HG02884 (cell line): ENCODE measurements around the gene PKP4.

ENCODE experiments used
- ATAC-seq: cut with Tn5 transposase; IDR thresholded peaks from one replicate; pipeline ENCODE4 v1.9.1; 2021; ENCODE audit warnings: mild to moderate bottlenecking, moderate library complexity; ENCODE audit not compliant: unreplicated experiment

PKP4 gene

GRCh38 chr2:158730621-158731140 is 273.9 kb downstream of the PKP4 start:
- no peak for ATAC-seq

GRCh38 chr2:158731386-158731785 is 274.6 kb downstream of the PKP4 start:
- ATAC-seq = no peak
